ENCODE results near the gene PPTC7. TPM values are rescaled to one million over a fixed set of nuclear protein-coding genes. Genes with fewer than 3 reads are reported as not detected.

PPTC7 gene
- total and polyA plus RNA-seq, 10 of the 15 experiments (the other 5 are each of a cell fraction or from before 2014, with no cell fraction given) = 4.0 to 69.6 (median 12.3) TPM

GRCh38 chr12:110619534-110619953 is 36.4 kb upstream of the PPTC7 start:
- ATAC-seq (peak; percentile 91), DNase-seq (ENCODE audit: low read depth, low spot score) (peak; percentile 80), FAIRE-seq (peak; percentile 97)
- 0% methylated on average over 4 of the region's 4 CpGs for WGBS (ENCODE audit: insufficient coverage, insufficient replicate concordance, low lambda C conversion rate, missing lambda C conversion rate)
- ChIA-PET RAD21 (ENCODE audit: unreplicated experiment) (interaction anchor here (0.8 to 3.6 kb wide), 30 partner anchors 12 to 269 kb away, joined by 3 to 28 read pairs (median 6); partner anchors contain the start of gene HVCN1), SMC1A (ENCODE audit: uncharacterized antibody, unreplicated experiment) (interaction anchor here (0.7 to 11.6 kb wide), 32 partner anchors 8 to 208 kb away, joined by 3 to 103 read pairs (median 7); partner anchors contain the start of gene ARPC3), POLR2A (interaction anchor here (0.7 to 4.6 kb wide), 21 partner anchors 13 to 164 kb away, joined by 3 to 46 read pairs (median 5); no protein-coding TSS in a partner anchor), CTCF (interaction anchor here (0.5 to 5.4 kb wide), 31 partner anchors 12 to 268 kb away, joined by 3 to 46 read pairs (median 6); partner anchors contain the start of genes ARPC3, FAM216A and GPN3)
- no peaks in the 10 kb centered on the region for H3K79me2 ChIP-seq (ENCODE audit: control insufficient read depth, insufficient read depth, low read length)
- peak overlapping the region; percentile 42 for H2AFZ ChIP-seq (ENCODE audit: control insufficient read depth, low read depth, low read length)
- peak overlapping the region; percentile 75 for H3K4me3 ChIP-seq
- no peaks in the 10 kb centered on the region for H3K36me3 ChIP-seq (ENCODE audit: control insufficient read depth in 2 of 2, insufficient read depth in 2 of 2, low read length in 1 of 2)
- H3K4me2 ChIP-seq (ENCODE audit: control insufficient read depth, insufficient read depth) = peak overlapping the region; percentile 99
- in situ Hi-C loops (cut with MboI) = loop anchor here (5.0 kb wide), 2 partner anchors 78 to 208 kb away; no protein-coding TSS in a partner anchor
- H3K4me1 ChIP-seq (ENCODE audit: control insufficient read depth, insufficient read depth, low read length) = peaks cover 25% of the 10 kb centered on the region
- no TSS peak for BruUV-seq (replicated peaks)
- H3K9ac ChIP-seq (ENCODE audit: control insufficient read depth, insufficient read depth, low read length) = peak overlapping the region; percentile 60
- intact Hi-C loops (cut with micrococcal nuclease; ENCODE audit: unreplicated experiment) = loop anchor here (1.0 to 2.0 kb wide), 3 partner anchors 49 to 207 kb away; no protein-coding TSS in a partner anchor
- H3K9me3 ChIP-seq (replicated peaks; ENCODE audit: control insufficient read depth, insufficient read depth, low read length) = no peaks in the 10 kb centered on the region
- H4K20me1 ChIP-seq (ENCODE audit: control insufficient read depth, insufficient read depth) = no peaks in the 10 kb centered on the region
- no peaks in the 10 kb centered on the region for H3K27me3 ChIP-seq (replicated peaks in 1 of 2; ENCODE audit: control insufficient read depth in 2 of 2, insufficient read depth in 2 of 2, low read length in 1 of 2)
- H3K27ac ChIP-seq (ENCODE audit: control insufficient read depth, insufficient read depth) = peak overlapping the region; percentile 61
- TF ChIP-seq CHD2 (IDR thresholded peaks at IDR 0.05; ENCODE audit: borderline replicate concordance, low read depth, low read length) (peak; percentile 35; the same call in 1 of the 2 replicates), SRF (IDR thresholded peaks at IDR 0.05; ENCODE audit: low read depth in 2 of 2, low read length in 2 of 2) (0 out of 4 replicates have a peak, but pooled peaks of 1 of the 2 experiments have one; percentile 47), MTA2 (IDR thresholded peaks at IDR 0.05; ENCODE audit: low read depth) (peak; percentile 85), HDAC6 (IDR thresholded peaks at IDR 0.05; ENCODE audit: unreplicated experiment) (no peak), BRCA1 (IDR thresholded peaks at IDR 0.05; ENCODE audit: low read depth, low read length) (no peak), CREM (IDR thresholded peaks at IDR 0.05; ENCODE audit: low read depth) (peak; percentile 87), EGR1 (IDR thresholded peaks at IDR 0.05; ENCODE audit: borderline replicate concordance in 1 of 2, low read depth in 2 of 2, low read length in 2 of 2) (peak in 1 of 2 experiments; percentile 21; a peak in 1 of 3 replicates), CEBPB (IDR thresholded peaks at IDR 0.05; ENCODE audit: borderline replicate concordance in 1 of 2, low read depth in 2 of 2, low read length in 2 of 2) (peak in 1 of 2 experiments; percentile 90; a peak in 2 of 4 replicates), SP1 (IDR thresholded peaks at IDR 0.05; ENCODE audit: low read depth, low read length) (peak; percentile 5), BCL11A (IDR thresholded peaks at IDR 0.05; ENCODE audit: low read depth, low read length) (peak; percentile 92), RELB (IDR thresholded peaks at IDR 0.05; ENCODE audit: low read depth) (peak; percentile 85; the same call in 1 of the 2 replicates), YY1 (IDR thresholded peaks at IDR 0.05; ENCODE audit: low read depth, low read length) (peak; percentile 73), BCL3 (IDR thresholded peaks at IDR 0.05; ENCODE audit: borderline replicate concordance, insufficient read depth, low read depth, low read length, poor library complexity, severe bottlenecking) (peak; percentile 89), PML (IDR thresholded peaks at IDR 0.05; ENCODE audit: low read length) (peak; percentile 64; the same call in 1 of the 2 replicates), SIN3A (IDR thresholded peaks at IDR 0.05; ENCODE audit: low read depth, low read length) (no peak), ZNF384 (IDR thresholded peaks at IDR 0.05; ENCODE audit: borderline replicate concordance, low read depth, low read length) (peak; percentile 42; the same call in 1 of the 2 replicates), TARDBP (IDR thresholded peaks at IDR 0.05; ENCODE audit: borderline replicate concordance) (no peak; the same call in 1 of the 2 replicates), POU2F2 (IDR thresholded peaks at IDR 0.05; ENCODE audit: borderline replicate concordance, low read depth, low read length) (peak; percentile 61; the same call in 2 of the 3 replicates), TCF3 (IDR thresholded peaks at IDR 0.05; ENCODE audit: borderline replicate concordance, insufficient read depth, low read depth, low read length) (no peak), EED (IDR thresholded peaks at IDR 0.05; ENCODE audit: low read depth) (peak; percentile 95), ZNF207 (IDR thresholded peaks at IDR 0.05; ENCODE audit: borderline replicate concordance) (no peak), IKZF1 (conservative IDR thresholded peaks at IDR 0.05) (peak; percentile 87), SMAD5 (IDR thresholded peaks at IDR 0.05; ENCODE audit: low read depth) (no peak)

All from GM12878 (cell line).